ENCODE data around the gene UBA52.

UBA52 gene

DNA sequence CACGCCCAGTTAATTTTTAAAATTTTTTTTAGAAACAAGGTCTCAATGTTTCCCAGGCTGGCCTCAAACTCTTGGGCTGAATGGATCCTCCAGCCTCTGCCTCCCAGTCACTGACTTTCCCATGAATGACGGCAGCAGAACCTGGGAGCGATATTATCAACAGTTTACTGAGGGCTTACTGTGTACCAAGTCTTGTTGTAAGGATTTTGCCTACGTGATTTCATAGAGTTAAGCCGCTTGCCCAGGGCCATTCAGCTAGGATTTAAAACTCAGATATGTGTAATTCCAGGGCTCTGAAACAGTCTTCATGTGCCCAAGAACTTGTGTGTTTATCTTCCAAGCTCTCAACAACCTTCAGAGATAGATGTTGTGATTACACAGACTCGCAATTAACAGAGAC, 20.0 kb upstream of the UBA52 start:
- DNase-seq (ENCODE audit: low read depth in 1 of 2, low spot score in 1 of 2): no peak

GRCh38 chr19:18557411-18558201, 14.1 kb upstream of the UBA52 start, which contains the start of gene KXD1:
Gene KXD1, plus strand, starts transcription at chr19:18557870. Its CDS starts 4,187 bp downstream, at chr19:18562057.
- peak; percentile 90 to 94 for DNase-seq (ENCODE audit: low read depth in 1 of 2, low spot score in 1 of 2)

DNA sequence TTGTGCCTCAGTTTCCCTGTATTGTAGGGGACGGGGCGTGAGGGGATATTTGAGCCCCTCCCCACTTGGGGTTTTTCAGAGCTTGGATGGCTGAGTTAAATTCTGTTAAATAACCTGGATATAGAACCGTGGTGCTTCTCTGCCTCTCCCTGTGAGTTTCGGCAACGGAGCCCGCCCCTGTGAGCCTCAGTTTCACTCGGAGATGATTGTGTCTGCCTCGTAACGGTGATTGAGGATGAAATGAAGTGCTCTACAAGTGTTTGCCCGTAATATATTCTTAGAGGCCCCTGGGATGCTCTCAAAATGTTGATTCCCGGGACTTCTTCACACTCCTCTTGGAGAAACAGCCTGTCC, 13.5 kb upstream of the UBA52 start:
- DNase-seq (ENCODE audit: low read depth in 1 of 2, low spot score in 1 of 2): no peak

DNA sequence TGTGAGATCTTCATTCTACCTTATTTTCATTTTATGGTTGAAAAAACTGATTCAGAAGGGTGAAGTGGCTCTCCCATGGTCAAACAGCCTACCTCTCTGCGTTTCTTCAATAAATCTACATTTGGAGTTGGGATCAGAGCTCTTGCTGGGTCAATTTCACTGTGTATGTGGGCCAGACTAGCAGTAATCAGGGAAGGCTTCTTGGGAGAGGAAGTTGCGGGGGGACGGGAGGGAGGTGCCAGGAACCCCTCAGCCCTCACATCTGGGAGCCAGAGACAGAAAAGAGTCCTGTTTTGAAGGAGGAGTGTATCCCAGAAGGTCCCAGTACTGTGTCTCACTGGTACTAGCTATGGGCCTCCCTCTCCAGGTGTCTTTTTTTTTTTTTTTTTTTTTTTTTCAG, 13.1 kb upstream of the UBA52 start:
- DNase-seq (ENCODE audit: low read depth in 1 of 2, low spot score in 1 of 2): no peak

- DNase-seq (ENCODE audit: low read depth in 1 of 2, low spot score in 1 of 2): no peak
These were observed 12.0 kb upstream of the UBA52 start for GRCh38 chr19:18559685-18560084.

DNA sequence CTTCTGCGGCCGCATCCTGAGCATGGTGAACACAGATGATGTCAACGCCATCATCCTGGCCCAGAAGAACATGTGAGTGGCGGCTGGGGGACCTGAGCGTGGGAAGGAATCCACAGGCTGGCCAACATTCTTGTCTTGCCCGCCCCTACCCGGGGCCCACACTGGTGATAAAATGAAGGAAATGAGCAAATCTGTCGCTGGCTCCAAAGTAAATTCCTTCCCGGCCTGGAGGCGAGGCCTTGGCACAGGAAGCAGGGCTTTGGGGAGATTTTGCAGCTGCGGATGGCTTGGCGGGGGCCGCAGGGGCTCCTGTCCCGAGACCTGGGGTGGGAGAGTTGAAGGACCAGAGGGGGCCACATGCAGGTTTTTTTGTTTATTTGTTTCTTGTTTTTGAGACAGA, 9.6 kb upstream of the UBA52 start:
- DNase-seq (ENCODE audit: low read depth in 1 of 2, low spot score in 1 of 2): no peak

DNA sequence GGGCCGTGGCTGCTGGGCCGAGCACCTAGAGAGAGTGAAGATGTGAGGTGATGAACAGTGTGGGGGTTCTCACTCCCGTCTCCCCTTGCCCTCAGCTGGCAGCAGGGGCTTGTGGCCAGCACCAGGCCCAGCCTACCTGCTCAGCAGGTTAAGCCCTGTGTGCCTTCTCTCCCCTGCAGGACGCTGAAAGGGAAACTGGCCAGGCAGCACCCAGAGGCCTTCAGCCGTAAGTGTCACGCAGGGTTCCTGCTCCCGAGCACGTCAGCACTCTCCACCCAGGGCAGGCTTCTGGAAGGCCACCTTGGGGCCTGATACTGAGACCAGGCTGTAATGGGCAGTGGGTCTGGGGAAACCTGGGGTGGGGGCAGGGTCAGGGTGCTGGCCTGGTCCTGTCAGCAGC, 4.7 kb upstream of the UBA52 start:
- no peak for DNase-seq (ENCODE audit: low read depth in 1 of 2, low spot score in 1 of 2)

DNA sequence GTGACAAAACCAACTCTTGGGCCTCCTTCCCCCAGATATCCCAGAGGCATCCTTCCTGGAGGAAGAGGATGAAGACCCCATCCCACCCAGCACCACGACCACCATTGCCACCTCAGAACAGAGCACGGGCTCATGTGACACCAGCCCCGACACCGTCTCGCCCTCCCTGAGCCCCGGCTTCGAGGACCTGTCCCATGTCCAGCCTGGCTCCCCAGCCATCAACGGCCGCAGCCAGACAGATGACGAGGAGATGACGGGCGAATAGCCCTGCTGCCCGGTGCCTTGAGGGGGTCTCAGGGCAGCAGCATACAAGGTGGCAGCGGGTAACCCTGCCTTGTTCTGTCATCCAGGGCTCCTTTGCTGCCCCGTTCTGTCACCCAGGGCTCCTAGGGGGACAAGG, 3.3 kb upstream of the UBA52 start:
- no peak for DNase-seq (ENCODE audit: low read depth in 1 of 2, low spot score in 1 of 2)

DNA sequence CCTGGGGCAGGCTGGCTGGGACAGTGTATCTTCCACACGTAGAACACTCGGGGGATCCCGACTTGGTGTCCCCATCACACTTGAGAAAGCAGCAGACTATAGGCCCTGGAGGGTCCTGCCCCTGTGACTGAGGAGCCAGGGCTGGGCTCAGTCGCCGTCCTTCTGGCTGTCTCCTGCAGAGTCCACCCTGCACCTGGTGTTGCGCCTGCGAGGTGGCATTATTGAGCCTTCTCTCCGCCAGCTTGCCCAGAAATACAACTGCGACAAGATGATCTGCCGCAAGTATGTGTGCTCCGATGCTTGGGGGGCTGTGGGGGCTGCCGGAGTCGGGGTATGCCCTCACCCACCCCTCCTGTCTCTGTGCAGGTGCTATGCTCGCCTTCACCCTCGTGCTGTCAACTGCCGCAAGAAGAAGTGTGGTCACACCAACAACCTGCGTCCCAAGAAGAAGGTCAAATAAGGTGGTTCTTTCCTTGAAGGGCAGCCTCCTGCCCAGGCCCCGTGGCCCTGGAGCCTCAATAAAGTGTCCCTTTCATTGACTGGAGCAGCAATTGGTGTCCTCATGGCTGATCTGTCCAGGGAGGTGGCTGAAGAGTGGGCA, 3.1 kb downstream of the UBA52 start:
- DNase-seq (ENCODE audit: low read depth in 1 of 2, low spot score in 1 of 2): no peak

- no peak for DNase-seq (ENCODE audit: low read depth in 1 of 2, low spot score in 1 of 2)
These were observed 4.7 kb downstream of the UBA52 start for GRCh38 chr19:18576383-18576782.

GRCh38 chr19:18577365-18577914, 5.8 kb downstream of the UBA52 start:
- no peak for DNase-seq (ENCODE audit: low read depth in 1 of 2, low spot score in 1 of 2)

- DNase-seq (ENCODE audit: low read depth in 1 of 2, low spot score in 1 of 2): no peak
These were observed 8.7 kb downstream of the UBA52 start for GRCh38 chr19:18580311-18580710.

GRCh38 chr19:18586306-18586705, 14.6 kb downstream of the UBA52 start:
- no peak for DNase-seq (ENCODE audit: low read depth in 1 of 2, low spot score in 1 of 2)

- no peak for DNase-seq (ENCODE audit: low read depth in 1 of 2, low spot score in 1 of 2)
These were observed 15.9 kb downstream of the UBA52 start for GRCh38 chr19:18587561-18587960.

- DNase-seq (ENCODE audit: low read depth in 1 of 2, low spot score in 1 of 2): no peak
These were observed 16.4 kb downstream of the UBA52 start for GRCh38 chr19:18587962-18588610.

DNA sequence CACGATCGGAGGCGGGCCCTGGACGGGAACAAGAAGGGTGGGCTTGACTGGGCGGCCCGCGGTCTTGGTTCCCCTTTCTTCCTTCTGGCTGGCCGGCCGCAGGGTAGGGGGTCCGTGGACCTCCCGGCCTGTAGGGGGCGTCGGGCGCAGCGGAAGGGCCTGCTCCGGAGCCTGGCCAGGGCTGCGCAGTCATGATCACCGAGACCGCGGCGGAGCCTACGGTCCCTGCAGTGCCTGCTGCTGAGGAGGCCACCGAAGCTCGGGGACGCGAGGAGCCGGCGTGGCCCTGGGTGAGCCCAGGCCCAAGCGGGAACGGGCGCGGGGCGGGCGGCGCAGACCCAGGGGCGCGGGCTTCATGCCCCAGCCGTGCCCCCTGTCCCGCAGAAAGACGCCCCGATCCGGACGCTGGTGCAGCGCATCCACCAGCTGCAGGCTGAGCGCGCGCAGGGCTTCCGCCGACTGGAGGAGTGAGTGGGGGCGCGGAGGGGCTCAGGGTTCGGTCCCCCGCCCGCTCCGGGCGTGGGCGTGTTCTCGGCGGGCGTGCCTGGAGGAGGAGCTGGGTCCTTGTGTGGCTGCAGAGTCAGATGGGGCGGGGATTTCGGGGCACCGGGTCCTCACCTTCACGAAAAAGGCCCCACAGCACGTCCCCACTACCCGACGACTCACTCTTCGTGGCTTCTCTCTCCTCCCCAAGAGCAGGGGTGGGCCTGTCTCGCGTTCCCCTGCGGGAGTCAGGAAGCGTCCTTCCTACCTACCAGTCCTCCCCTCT, 17.1 kb downstream of the UBA52 start, which contains the start of gene REX1BD:
Gene REX1BD, plus strand, starts transcription at position 188 of the 769 bp plus-strand sequence. Its CDS starts 4 bp downstream, at position 192.
- DNase-seq (ENCODE audit: low read depth in 1 of 2, low spot score in 1 of 2): peak; percentile 71 to 83

GRCh38 chr19:18589380-18590272, 18.0 kb downstream of the UBA52 start:
- peak; percentile 46 to 51 for DNase-seq (ENCODE audit: low read depth in 1 of 2, low spot score in 1 of 2)

- DNase-seq (ENCODE audit: low read depth in 1 of 2, low spot score in 1 of 2): no peak
These were observed 18.9 kb downstream of the UBA52 start for GRCh38 chr19:18590273-18591272.
